ENCODE results near the gene NIPBL. TPM values are rescaled to one million over a fixed set of nuclear protein-coding genes. Genes with fewer than 3 reads are reported as not detected.
"Not testable (repeated sequence)": the region's sequence is repeated elsewhere in the genome, so short reads cannot be mapped to it uniquely, and the experiment has no call there.

NIPBL gene
- total RNA-seq, 4 donors from 2014 or later: 26.7 to 73.8 (median 64.4) TPM

DNA sequence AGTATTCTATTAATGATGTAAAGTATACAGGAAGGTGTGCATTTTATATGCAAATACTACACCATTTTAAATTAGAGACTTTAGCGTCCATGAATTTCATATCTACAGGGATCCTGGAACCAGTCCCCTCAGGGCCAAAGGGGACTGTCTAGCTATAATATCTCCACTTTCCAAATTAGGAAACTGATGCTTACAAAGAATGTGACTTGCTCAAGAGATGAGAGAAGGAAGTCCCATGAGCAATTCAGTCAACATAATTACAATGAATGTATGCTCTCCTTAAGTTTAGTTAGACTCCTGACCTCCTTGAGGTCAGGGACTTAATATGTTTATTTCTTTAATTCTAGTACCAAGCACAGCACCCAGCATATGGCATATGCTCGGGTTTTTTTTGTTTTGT, 23.7 kb downstream of the NIPBL start:
- no peaks in the 10 kb centered on the region for H3K27me3 ChIP-seq
- H3K36me3 ChIP-seq: no peaks in the 10 kb centered on the region
- intact Hi-C loops (cut with DNase I; ENCODE audit: low total_unique reads): no loop called here
- TF ChIP-seq POLR2AphosphoS5 (IDR thresholded peaks at IDR 0.05) (no peak), EP300 (IDR thresholded peaks at IDR 0.05; ENCODE audit: low read depth) (no peak), POLR2A (IDR thresholded peaks at IDR 0.05) (no peak)
- TF ChIP-seq, protein P1, sequence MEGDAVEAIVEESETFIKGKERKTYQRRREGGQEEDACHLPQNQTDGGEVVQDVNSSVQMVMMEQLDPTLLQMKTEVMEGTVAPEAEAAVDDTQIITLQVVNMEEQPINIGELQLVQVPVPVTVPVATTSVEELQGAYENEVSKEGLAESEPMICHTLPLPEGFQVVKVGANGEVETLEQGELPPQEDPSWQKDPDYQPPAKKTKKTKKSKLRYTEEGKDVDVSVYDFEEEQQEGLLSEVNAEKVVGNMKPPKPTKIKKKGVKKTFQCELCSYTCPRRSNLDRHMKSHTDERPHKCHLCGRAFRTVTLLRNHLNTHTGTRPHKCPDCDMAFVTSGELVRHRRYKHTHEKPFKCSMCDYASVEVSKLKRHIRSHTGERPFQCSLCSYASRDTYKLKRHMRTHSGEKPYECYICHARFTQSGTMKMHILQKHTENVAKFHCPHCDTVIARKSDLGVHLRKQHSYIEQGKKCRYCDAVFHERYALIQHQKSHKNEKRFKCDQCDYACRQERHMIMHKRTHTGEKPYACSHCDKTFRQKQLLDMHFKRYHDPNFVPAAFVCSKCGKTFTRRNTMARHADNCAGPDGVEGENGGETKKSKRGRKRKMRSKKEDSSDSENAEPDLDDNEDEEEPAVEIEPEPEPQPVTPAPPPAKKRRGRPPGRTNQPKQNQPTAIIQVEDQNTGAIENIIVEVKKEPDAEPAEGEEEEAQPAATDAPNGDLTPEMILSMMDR (IDR thresholded peaks at IDR 0.05): no peak
- WGBS, 2 donors (ENCODE audit: low coverage in 1 of 2): 77 to 82% methylated on average over 1 to 2 of the region's 2 CpGs
- H3K4me1 ChIP-seq: peaks cover 0 to 48% (median 8%) of the 10 kb centered on the region in 4 donors
- H3K4me3 ChIP-seq: no peak overlapping the region
- in situ Hi-C loops (cut with MboI; ENCODE audit: low pct_ligation_motif_present in 1 of 4, low pct_unique_long_range_greater_than_20kb in 1 of 4, low sequenced_read_pairs in 3 of 4): no loop called here
- no peaks in the 10 kb centered on the region for H3K9me3 ChIP-seq
- no peak for DNase-seq
- no peak overlapping the region for H3K27ac ChIP-seq

DNA sequence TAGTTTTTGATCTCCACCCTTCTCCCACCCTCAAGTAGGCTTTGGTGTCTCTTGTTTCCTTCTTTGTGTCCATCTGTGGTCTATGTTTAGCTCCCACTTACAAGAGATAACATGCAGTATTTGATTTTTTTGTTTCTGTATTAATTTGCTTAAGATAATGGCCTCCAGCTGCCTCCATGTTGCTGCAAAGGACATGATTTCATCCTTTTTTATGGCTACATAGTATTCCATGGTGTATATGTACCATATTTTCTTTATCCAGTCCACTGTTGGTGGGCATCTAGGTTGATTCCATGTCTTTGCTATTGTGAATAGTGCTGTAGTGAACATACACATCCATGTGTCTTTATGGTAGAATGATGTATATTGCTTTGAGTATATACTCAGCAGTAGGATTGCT, 24.5 kb downstream of the NIPBL start:
- in situ Hi-C loops (cut with MboI; ENCODE audit: low pct_ligation_motif_present in 1 of 4, low pct_unique_long_range_greater_than_20kb in 1 of 4, low sequenced_read_pairs in 3 of 4); H3K9me3 ChIP-seq; H3K27ac ChIP-seq; DNase-seq; H3K4me3 ChIP-seq; intact Hi-C loops (cut with DNase I; ENCODE audit: low total_unique reads); H3K36me3 ChIP-seq; H3K27me3 ChIP-seq: not testable (repeated sequence)
- peaks cover 0 to 41% (median 6%) of the 10 kb centered on the region in 4 donors for H3K4me1 ChIP-seq

DNA sequence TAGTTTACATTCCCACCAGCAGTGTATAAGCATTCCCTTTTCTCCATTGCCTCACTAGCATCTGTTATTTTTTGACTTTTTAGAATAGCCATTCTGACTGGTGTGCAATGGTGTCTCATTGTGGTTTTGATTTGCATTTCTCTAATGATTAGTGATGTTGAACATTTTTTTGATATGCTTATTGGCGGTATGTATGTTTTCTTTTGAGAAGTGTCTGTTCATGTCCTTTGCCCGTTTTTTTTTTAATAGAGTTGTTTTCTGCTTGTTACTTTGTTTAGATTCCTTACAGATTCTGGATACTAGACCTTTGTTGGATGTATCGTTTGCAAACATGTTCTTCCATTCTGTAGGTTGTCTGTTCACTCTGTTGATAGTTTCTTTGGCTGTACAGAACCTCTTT, 25.3 kb downstream of the NIPBL start:
- H3K27me3 ChIP-seq: no peaks in the 10 kb centered on the region
- no peak for DNase-seq
- in situ Hi-C loops (cut with MboI; ENCODE audit: low pct_ligation_motif_present in 1 of 4, low pct_unique_long_range_greater_than_20kb in 1 of 4, low sequenced_read_pairs in 3 of 4) (no loop called here), intact Hi-C loops (cut with DNase I; ENCODE audit: low total_unique reads) (no loop called here)
- no peak overlapping the region for H3K4me3 ChIP-seq
- H3K9me3 ChIP-seq: no peaks in the 10 kb centered on the region
- no peaks in the 10 kb centered on the region for H3K36me3 ChIP-seq
- TF ChIP-seq POLR2AphosphoS5 (IDR thresholded peaks at IDR 0.05) (no peak), POLR2A (IDR thresholded peaks at IDR 0.05) (no peak), EP300 (IDR thresholded peaks at IDR 0.05; ENCODE audit: low read depth) (no peak)
- TF ChIP-seq, protein P1 (IDR thresholded peaks at IDR 0.05): no peak
- no peak overlapping the region for H3K27ac ChIP-seq
- WGBS, 2 donors (ENCODE audit: low coverage in 1 of 2): 83 to 95% methylated on average over 3 of the region's 3 CpGs
- peaks cover 0 to 39% (median 6%) of the 10 kb centered on the region in 4 donors for H3K4me1 ChIP-seq

DNA sequence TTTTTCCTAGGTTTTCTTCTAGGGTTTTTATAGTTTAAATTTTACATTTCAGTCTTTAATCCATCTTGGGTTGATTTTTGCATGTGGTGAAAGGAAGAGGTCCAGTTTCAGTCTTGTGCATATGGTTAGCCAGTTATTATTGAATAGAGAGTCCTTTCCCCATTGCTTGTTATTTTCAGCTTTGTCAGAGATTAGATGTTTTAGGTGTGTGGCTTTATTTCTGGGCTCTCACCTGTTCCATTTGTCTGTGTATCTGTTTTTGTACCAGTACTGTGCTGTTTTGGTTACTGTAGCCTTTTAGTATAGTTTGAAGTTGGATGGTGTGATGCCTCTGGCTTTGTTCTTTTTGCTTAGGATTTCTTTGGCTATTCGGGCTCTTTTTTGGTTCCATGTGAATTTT, 25.8 kb downstream of the NIPBL start:
- no peak for DNase-seq
- in situ Hi-C loops (cut with MboI; ENCODE audit: low pct_ligation_motif_present in 1 of 4, low pct_unique_long_range_greater_than_20kb in 1 of 4, low sequenced_read_pairs in 3 of 4): no loop called here

DNA sequence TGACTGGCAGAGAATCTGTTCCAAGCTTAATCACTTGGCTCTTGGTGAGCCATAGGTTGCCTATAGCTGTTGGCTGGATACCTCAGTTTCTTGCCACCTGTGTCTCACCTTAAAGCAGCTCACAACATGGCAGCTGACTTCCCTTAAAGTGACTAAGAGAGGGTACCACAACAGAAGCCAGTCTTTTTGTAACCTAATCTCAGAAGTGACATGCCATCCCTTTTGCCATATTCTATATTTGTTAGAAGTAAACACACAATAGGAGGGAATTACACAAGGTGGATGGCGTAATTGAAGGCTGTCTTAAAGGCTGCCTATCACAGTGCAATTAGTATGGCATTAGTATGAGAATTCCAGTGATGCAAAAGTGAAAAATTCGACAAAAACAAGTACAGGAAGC, 28.1 kb downstream of the NIPBL start:
- in situ Hi-C loops (cut with MboI; ENCODE audit: low pct_ligation_motif_present in 1 of 4, low pct_unique_long_range_greater_than_20kb in 1 of 4, low sequenced_read_pairs in 3 of 4) (no loop called here), intact Hi-C loops (cut with DNase I; ENCODE audit: low total_unique reads) (no loop called here)
- WGBS, 2 donors (ENCODE audit: low coverage in 1 of 2): 83 to 91% methylated on average over 2 of the region's 2 CpGs
- Histone ChIP-seq H3K27ac (no peak overlapping the region), H3K36me3 (no peaks in the 10 kb centered on the region), H3K4me1 (peaks cover 0 to 36% (median 3%) of the 10 kb centered on the region in 4 donors), H3K9me3 (no peaks in the 10 kb centered on the region), H3K4me3 (no peak overlapping the region), H3K27me3 (no peaks in the 10 kb centered on the region)
- TF ChIP-seq POLR2A (IDR thresholded peaks at IDR 0.05) (no peak), EP300 (IDR thresholded peaks at IDR 0.05; ENCODE audit: low read depth) (no peak), POLR2AphosphoS5 (IDR thresholded peaks at IDR 0.05) (no peak)
- TF ChIP-seq, protein P1 (IDR thresholded peaks at IDR 0.05): no peak
- no peak for DNase-seq

More for the DNA sequence above, 25.8 kb downstream of the NIPBL start:
- Histone ChIP-seq H3K9me3 (no peaks in the 10 kb centered on the region), H3K27me3 (no peaks in the 10 kb centered on the region), H3K4me1 (peaks cover 0 to 39% (median 4%) of the 10 kb centered on the region in 4 donors), H3K36me3 (no peaks in the 10 kb centered on the region), H3K4me3 (no peak overlapping the region), H3K27ac (no peak overlapping the region)
- 86 to 97% methylated on average over 1 of the region's 1 CpG for WGBS, 2 donors (ENCODE audit: low coverage in 1 of 2)
- TF ChIP-seq, protein P1 (IDR thresholded peaks at IDR 0.05): no peak
- TF ChIP-seq POLR2A (IDR thresholded peaks at IDR 0.05) (no peak), POLR2AphosphoS5 (IDR thresholded peaks at IDR 0.05) (no peak), EP300 (IDR thresholded peaks at IDR 0.05; ENCODE audit: low read depth) (no peak)
- intact Hi-C loops (cut with DNase I; ENCODE audit: low total_unique reads): no loop called here

Data from transverse colon (tissue), 4 donors.